ENCODE results near the gene INSRR.

INSRR gene

DNA sequence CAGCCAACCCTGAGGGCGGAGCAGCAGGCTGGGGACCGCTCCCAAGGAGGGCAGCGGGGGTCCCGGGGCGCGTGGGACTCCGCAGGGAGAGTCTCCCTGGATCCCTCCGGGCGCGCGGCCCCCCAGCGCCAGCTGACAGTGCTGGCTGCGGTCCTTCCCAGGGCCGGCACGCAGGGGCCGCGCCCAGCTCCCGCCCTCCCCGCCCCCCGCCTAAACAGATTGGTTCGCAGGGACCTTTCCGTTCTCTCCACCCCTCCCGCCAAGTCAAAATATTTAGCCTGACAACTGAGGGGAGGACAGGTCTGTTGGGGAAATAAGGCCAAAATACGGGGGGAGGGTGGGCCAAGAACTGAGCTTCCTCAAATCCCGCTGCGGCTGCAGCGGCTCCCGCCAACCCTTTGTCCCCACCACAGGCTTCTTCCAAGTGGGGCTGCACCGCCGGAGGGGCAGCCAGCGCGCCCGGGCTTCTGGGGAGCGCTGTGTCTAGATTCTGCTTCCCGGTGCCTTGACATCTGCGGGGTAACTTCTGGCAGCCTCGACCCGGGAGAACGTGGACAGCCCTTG lies at the start of gene INSRR:
Gene INSRR (minus strand): TSS at position 159 of the 564 bp plus-strand sequence. CDS start 496 bp downstream, outside the sequence.
- in situ Hi-C loops (cut with MboI; ENCODE audit: low sequenced_read_pairs): no loop called here

DNA sequence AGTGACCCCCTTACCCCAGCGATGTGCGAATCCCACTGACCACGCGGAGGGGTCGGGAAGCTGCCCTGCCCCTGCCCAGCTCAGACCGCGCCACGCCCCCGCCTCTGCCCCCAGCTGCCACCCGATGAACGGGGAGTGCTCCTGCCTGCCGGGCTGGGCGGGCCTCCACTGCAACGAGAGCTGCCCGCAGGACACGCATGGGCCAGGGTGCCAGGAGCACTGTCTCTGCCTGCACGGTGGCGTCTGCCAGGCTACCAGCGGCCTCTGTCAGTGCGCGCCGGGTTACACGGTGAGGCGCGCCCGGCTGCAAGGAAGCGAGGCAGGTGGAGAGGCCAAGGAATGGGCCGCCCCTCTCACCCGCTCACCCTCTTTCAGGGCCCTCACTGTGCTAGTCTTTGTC lies 49.6 kb upstream of the INSRR start:
- in situ Hi-C loops (cut with MboI; ENCODE audit: low sequenced_read_pairs): no loop called here

DNA sequence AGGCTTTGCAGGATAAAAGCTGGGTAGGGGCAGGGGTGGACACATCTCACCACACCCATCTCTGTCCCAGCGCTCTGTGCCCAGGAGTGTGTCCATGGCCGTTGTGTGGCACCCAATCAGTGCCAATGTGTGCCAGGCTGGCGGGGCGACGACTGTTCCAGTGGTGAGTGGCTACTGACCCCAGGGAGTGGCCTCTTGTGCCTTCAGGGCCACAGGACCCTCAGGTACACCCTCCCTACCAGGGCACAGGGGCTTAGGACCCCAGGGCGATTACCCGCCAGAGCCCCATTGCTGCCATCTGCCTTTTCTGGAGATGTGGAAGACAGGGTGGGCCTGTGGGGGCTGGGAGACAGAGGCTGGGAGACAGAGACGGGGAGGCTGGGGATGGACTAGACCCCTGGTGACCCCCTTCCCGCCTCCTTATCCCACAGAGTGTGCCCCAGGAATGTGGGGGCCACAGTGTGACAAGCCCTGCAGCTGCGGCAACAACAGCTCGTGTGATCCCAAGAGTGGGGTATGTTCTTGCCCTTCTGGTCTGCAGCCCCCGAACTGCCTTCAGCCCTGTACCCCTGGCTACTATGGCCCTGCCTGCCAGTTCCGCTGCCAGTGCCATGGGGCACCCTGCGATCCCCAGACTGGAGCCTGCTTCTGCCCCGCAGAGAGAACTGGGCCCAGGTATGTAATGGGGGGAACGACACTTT lies 47.4 kb upstream of the INSRR start:
- in situ Hi-C loops (cut with MboI; ENCODE audit: low sequenced_read_pairs): no loop called here

DNA sequence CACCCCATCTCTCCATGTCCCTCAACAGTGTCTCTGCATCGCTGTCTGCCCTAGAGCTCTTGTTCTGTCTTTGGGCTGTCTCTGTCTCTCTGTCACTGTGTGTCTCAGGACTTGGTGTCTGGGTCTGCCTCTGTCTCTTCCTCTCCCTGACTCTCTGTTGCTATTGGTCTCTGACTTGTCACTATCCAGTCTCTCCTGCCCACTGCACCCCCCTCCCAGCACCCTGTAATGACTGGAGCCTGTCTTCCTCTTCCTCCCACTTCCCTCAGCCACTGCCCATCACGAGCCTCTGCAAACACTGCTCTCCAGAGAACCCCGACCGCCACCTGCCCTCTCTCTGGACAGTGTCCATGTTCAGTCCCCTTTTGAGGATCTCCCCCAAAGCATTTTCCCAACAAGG lies 46.7 kb upstream of the INSRR start:
- in situ Hi-C loops (cut with MboI; ENCODE audit: low sequenced_read_pairs): no loop called here

DNA sequence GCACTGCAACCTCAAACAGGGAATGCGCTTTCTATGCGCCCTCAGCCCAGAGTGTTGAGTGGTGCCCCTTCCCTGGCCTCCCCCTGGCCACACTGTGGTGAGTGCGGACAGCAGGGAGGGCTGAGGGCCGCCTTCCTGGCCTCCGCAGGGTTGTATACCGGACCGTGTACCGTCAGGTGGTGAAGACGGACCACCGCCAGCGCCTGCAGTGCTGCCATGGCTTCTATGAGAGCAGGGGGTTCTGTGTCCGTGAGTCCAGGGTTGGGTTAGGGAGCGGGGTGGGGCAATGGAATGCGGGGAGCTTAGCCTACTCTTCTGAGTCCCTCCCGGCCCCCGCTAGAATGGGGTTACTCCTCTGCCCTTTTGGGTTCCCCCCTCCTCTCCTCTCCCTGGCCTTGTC lies 46.3 kb upstream of the INSRR start:
- in situ Hi-C loops (cut with MboI; ENCODE audit: low sequenced_read_pairs): no loop called here

DNA sequence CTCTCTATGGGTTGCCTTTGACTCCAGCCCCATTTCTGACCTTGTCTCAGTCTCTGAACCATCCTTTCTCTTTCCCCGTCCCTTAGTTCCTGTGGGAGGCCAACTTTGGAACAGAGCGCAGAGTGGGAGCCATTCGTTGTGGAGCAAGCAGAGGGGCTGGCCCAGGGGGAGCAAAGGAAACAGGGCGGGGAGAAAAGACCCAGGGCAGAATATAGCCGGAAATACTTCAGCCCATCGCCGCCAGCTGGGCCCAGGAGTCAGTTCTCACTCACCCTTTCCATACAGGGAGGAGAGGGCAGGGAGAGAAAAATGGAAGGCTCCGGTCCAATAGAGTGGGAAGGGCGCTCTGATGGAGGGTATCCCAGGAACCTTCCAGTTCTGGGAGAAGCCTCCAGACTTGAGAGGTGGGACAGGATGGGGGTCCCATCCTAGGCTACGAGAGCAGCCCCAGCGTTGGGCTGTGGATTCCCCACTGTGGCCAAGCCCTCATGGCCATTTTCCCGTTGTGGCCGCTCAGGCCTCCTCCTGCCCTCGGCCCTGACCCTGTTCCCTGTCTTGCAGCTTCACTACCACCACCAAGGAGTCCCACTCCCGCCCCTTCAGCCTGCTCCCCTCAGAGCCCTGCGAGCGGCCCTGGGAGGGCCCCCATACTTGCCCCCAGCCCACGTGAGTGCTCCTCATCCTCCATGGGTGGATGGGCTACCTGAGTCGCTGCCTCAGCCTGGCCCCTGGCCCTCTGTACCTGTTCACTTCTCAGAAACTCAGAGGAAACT lies 45.5 kb upstream of the INSRR start:
- in situ Hi-C loops (cut with MboI; ENCODE audit: low sequenced_read_pairs): no loop called here

DNA sequence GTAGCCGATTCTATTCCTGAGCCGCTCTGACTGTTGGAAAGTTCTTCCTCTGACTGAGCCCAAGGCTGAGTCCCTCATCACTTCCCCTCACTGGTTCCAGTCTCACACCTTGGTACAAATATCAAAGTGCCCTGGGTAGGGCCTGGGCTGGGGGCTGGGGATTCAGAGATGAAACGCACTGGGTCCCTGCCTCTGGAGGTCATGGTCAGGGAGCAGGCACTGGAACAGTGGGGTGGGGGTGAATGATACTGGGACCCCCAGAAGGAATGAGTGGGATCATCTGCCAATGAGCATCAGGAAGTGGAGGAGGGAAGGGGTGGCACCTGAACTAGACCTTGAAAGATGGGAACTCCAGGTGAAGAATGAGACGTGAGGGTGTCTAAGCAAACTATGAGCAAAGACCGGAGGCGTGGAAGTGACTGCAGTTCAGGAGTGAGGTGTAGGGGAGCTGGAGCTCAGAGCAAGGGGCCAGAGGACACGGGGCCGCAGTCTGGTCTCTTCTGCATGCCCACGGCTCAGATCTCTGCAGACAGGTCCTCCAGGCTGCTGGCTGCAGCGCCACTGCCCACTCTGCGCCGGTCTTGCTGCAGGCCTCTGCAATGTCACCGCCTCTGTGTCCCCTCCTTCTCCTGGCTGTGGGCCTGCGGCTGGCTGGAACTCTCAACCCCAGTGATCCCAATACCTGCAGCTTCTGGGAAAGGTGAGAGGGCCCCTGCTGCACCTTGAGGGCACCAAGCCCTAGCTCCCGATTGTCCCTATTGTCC lies 44.6 kb upstream of the INSRR start:
- in situ Hi-C loops (cut with MboI; ENCODE audit: low sequenced_read_pairs): no loop called here

DNA sequence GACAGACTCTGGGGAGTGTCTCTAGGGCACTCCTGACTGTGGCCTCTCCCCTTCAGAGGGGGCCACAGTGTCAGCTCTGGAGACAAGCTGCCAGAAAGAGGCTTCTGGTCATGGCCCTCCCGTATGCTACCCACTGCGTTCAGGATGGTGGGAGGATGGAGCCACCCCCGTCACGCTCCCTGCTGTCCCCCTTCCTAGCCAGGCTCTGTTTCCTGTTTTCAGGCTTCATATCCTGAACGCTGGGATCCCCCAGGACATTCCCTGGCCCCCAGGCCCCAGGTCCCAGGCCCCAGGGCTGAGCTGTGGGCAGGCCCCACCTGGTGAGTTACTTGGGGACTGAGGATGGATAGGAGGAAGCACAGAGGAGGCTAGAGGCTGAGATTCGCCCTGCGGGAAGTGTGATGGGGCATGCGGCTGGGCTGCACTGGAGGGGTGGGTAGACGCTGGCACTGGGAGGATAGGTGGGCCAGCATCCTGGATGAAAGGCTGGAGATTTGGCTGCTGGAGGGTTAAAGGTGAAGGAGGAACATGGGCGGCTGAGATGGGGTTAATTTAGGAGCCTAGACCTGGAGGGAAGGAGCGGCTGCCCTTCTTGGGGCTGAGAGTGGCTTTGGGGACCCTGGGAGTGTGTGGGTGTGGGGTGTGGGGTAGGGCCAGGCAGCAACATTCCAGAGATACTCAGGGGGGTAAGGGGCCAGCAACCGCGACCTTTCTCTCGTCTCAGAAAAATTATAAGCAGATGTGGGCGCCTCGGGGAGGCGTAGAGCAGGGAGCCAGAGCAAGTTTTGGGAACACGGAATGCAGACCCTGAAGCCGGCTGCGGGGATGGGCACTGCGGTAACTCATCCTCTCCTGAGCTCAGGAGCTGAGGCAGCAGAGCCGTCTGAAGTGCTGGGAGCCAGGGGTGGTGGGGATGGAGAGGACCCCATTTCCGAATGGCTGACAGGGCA lies 43.3 kb upstream of the INSRR start:
- in situ Hi-C loops (cut with MboI; ENCODE audit: low sequenced_read_pairs): no loop called here

DNA sequence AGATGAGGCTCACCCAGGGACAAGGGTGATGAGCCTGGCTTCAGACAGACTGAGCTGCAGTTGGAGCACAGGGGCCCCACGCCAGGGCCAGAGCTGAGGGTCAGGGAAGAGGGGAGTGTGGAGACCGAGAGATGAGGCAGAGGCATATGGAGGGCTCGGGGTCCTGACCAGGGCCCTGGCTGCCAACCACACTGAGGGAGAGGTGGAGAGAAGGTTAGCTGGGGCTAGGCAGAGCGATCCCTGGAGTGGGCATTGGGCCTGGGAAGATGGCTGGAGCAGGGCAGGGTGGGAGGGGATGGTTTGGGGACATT lies 42.6 kb upstream of the INSRR start:
- in situ Hi-C loops (cut with MboI; ENCODE audit: low sequenced_read_pairs): no loop called here

DNA sequence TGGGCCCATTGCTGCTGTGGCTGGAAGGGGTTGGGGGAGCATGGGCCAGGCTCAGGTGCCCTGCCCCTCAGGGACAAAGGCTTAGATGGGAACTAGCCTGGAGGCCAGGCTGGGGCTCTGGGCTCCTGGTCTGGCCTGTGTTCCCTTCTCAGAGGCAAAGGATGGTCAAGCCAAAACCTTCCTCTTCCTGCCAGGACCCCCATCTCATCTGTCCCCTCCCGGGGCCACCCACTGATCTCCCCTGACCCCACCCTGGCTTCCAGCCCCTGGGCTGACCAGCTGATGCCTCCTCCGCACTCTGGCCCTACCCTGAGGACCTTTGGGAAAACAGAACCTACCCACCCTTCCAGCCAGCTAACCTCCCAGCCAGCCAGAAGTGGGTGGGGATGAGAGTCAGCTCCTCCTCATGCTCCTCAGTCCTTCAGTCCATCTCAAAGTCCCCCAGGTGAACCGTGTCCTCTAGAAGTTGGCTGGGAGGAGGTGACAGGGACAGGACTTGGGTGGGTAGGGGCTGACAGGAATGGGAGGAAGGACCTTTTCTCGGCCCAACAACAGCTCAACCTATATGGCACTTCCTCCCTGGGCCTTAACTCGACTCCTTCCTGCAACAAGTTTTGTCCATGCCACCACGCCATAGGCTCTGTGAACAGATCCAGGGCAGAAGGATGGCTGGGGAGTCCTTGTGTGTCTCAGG lies 42.1 kb upstream of the INSRR start:
- in situ Hi-C loops (cut with MboI; ENCODE audit: low sequenced_read_pairs): no loop called here

DNA sequence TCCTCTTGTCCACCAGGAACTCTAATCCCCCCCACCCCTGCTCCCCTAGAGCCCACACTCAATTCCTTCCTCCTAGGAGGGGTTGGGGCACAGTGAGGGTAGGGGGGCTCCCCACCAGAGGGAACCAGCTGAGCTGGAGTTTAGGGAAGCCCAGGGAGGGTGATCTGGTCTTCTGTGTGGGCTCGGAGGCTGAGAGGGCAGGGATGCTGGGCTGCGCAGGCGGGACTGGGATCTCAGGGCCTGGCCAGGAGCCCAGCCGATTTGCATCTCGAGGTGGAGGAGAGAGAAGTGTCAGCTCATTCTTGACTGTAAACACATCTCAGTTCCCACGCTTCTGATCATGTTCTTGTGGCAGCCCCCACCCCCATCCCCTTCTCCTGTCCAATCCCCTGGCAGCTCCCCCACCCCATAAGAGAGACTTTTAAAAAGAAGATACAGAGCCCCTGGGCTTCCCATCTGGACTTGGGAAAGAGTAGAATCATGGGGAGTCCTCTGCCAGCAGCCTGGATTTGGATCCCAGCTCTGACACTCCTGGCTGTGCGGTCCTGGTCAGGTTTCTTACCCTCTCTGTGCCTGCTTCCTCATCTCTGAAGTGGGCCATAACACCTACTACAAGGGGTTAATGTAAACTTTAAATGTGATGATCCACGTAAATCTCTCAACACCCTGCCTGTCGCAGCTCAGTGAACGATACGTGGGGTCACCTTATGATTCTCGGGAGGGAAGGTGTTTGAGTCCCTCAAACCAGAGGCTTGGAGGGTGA lies 41.2 kb upstream of the INSRR start:
- in situ Hi-C loops (cut with MboI; ENCODE audit: low sequenced_read_pairs): loop anchor here (25.0 kb wide), 1 partner anchor 188 kb away; the partner anchor contains the start of gene CRABP2

DNA sequence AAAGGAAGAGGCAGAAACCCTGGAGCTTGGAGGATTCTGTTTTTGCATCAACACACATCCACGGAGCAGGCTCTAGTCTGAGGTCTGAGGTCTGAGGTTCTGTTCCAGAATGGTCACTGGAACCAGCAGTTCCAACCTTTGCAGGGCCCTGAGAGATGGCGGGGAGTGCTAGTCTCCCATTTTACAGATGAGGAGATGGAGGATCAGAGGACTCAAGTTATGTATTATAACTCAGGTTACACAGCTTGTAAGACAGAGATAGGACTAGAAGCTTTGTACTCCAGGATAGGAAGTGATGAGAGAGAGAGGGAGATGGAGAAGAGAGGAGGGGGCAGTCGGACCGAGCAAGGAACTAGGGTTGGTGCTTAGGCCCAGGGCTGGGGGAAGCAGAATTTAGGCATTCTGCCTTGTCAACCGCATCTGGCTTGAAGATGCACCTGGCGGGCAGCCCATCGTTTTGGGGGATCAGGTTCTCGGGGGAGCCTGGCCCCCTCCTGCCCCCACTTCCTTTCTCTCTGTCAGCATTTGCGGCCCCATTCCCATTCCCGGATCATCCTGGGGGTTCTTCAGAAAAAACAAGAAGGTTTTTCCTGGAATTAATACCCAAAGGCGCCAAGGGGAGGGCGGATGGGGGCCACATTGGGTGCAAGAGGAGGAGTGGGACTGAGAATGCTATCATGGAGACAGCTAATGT lies 40.2 kb upstream of the INSRR start:
- in situ Hi-C loops (cut with MboI; ENCODE audit: low sequenced_read_pairs): loop anchor here (25.0 kb wide), 1 partner anchor 187 kb away; the partner anchor contains the start of gene CRABP2

DNA sequence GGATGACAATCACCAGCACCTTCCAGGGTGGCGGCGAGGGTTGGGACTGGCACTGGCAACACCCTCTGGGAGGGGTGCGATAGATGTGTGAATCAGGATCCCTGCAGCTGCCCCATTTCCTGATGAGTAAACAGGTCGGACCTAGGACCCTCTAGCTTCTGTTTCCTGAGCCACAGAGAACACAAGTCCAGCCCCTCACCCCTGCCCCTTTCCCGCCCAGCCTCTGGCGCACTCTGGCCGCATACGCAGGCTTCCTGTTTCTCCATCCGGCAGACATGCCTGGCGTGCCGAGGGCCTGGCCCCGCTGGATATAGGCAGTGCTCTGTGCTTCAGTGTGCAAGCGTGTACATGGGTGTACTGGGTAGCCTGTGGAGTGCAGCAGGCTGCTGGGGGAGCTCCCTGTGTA lies 39.2 kb upstream of the INSRR start:
- in situ Hi-C loops (cut with MboI; ENCODE audit: low sequenced_read_pairs): loop anchor here (25.0 kb wide), 1 partner anchor 186 kb away; the partner anchor contains the start of gene CRABP2

DNA sequence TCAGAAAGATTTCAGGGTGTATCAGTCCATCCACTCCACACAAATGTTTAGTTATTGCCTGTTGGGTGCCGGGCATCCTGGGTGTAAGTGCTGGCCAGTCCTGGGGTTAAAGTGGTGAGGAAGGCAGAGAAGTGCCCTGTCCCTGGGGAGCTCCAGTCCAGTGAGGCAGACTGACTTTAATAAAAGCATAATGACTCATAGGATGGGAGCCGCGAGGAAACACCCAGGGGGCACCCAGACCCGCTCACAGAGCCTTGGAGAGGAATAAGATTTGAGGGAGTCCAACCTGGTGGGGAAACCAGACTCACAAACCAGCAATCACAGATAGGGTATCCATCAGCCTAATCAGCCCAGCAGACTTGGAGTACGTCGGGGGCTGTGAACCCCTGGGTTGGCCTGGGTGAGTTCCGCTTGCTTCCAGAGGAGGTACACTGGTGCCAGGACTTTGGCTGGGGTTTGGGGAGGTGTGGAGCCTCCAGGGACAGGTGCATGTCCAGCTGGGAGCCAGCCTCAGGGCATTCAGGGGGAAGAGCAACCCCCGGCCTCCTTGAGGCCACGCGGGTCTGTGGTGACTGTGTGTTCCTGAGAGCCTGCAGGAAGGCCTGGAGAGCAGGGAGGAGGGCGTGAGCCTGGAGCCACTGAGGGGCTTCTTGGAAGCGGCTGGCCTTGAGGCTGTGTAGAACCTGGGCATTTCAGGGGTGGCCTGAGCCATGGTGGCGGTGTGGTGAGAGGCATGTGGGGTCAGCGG lies 38.3 kb upstream of the INSRR start:
- in situ Hi-C loops (cut with MboI; ENCODE audit: low sequenced_read_pairs): loop anchor here (25.0 kb wide), 1 partner anchor 185 kb away; the partner anchor contains the start of gene CRABP2

DNA sequence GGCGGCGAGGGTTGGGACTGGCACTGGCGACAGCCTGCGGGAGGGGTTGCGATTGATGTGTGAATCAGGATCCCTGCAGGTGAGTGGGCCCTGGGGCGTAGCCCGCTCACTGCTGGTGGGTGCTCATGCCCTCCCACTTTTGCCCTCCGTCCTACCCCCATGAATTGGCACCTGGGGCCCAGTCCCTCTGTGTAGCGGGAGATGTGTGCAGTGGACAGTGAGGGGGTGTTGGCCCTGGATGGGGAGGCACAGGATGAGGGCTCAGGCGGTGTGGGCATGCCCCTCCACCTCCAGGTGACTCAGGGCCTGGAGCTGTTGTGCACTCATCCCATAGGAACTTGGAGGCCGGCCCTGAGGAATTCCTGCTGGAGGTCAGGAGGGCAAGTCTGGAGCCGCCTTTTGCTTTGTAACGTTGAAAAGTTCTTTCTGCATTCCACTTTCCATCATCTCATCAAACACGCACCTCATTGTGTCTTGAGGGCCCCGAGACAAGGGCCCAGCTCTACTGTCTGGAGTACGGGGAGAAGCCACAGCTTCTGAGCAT lies 37.6 kb upstream of the INSRR start:
- in situ Hi-C loops (cut with MboI; ENCODE audit: low sequenced_read_pairs): loop anchor here (25.0 kb wide), 1 partner anchor 184 kb away; the partner anchor contains the start of gene CRABP2

DNA sequence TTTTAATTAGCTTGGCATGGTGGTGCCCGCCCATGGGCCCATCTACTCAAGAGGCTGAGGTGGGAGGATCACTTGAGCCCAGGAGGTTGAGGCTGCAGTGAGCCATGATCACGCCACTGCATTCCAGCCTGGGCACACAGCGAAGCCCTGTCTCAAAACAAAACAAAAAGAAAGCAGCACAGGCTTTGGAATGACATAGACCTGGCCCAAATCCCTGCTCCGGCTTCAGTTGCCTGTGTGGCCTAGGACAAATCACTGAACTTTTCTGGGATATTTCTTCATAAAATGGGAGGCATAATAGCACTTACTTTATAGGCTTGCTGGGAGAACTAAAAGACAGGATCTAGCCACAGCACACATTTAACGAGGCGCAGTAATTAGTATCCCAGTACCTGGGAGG lies 37.0 kb upstream of the INSRR start:
- in situ Hi-C loops (cut with MboI; ENCODE audit: low sequenced_read_pairs): loop anchor here (25.0 kb wide), 1 partner anchor 184 kb away; the partner anchor contains the start of gene CRABP2

DNA sequence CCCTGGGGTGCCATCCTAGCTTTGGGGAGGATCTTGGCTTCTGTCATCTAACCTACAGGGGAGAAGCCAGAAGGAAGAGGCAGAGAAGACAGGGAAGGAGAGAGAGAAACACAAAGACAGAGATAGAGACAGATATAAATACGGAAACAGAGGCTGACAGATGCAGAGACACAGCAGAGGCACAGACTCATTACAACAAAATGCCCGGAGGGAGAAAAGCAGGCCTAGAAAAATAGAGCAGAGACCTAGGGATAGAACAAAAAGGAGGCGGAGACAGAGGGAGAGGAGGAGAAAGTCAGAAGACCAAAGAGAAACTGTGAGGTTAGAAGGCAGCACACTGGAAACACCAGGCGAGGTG lies 36.5 kb upstream of the INSRR start:
- in situ Hi-C loops (cut with MboI; ENCODE audit: low sequenced_read_pairs): loop anchor here (25.0 kb wide), 1 partner anchor 183 kb away; the partner anchor contains the start of gene CRABP2
